CD4-positive, alpha-beta T cell treated with Interleukin-12 subunit alpha and Interleukin-12 subunit beta, for 1 hour (primary cell): ENCODE data around the gene MAP3K7.

ENCODE experiments used
- DNase-seq: peaks from one replicate; pipeline ENCODE4 v3.0.0-alpha.2; 2020

The MAP3K7 gene

GRCh38 chr6:90521955-90522354, 64.9 kb downstream of the MAP3K7 start:
- no peak for DNase-seq

DNA sequence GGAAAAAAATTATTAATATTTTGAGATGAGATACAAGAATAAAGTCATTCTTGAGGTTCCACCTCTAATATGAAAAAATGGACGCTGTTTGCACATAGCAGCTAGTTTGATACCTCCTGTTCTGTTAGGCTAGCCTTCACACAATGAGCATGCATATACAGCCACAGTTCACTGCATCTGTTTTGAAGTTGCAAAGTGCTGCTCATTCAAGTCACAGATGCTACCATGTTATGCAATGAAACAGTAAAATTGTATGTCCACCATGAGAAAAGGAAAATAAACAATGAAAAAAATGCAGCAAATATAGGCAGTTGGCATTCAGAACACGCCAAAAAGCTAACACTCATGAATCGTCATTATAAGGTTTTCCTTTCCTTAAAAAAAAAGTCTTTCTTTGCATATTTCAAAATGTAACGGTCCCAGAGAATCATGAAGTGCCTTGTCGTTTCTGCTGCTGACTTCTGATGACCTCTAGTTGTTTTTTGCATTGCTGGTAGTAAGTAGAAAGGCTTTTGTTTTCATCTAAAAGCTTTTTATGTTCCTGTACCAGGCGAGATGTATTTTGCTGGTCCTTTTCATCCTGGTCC, 70.7 kb downstream of the MAP3K7 start:
- DNase-seq: no peak

DNA sequence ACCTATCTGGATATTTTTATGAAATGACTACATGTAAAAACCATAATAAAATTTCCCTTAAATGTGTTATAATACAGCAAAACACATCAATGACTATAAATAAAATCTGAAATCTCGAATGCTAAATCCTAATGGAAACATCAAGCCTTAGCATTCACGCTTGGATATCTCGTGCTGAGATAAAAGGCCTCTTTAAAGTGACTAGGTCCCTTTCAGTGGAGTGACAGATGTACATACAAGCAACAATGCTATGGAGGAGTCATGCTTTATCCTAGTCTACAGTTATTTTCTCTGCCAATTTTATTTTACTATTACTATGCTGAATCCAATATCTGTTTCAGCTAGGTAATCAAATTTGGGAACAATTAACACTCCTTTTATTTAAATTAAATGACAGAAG, 72.4 kb downstream of the MAP3K7 start:
- DNase-seq: no peak

- DNase-seq: no peak
Observed at GRCh38 chr6:90508753-90509152, 78.1 kb downstream of the MAP3K7 start.

DNA sequence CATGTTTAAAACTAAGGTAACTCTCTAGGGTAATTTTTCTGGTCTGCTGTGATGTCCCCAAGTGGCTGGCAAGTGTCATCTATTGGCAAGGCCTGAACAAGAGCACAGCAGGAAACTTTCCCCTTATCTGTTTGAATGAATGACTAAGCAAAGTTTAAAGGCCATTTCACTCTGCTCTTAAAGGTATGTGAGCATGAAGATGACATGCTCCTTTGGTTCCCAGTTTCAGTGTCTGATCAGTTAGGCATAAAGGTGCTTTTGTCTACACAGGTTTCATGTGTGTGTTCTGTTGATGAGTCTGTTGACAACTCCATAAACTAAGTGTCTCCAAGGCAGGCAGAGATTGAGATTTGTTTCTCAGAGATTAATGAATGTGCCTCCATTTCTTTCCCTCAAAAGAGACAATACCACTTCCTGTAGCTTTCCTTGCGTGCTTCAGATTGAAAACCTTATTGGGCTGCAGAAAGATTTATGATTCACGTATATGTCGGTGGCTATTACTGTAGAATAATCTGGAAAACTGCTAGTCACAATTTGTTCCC, 83.9 kb downstream of the MAP3K7 start:
- no peak for DNase-seq

DNA sequence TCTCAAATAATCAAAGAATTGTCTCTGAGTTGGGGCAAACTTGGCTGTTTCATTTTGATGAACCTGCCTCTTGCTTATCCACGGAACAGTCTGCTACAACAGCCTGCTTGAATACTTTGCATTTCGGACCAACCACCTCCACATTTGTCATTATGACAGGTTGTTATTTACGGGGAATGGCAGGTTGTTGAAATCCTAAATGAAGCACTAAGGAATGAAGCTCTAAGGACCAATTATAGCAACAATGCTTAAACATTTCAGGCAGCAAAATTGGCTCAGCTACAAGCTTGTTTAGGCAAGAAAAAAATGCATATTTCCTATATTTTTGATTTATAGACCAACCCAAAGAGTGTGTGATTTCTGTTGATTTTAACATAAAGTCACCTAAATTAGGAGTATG, 84.5 kb downstream of the MAP3K7 start:
- no peak for DNase-seq

- DNase-seq: no peak
Observed at GRCh38 chr6:90500458-90500857, 86.4 kb downstream of the MAP3K7 start.

- no peak for DNase-seq
Observed at GRCh38 chr6:90497411-90497810, 89.5 kb downstream of the MAP3K7 start.

DNA sequence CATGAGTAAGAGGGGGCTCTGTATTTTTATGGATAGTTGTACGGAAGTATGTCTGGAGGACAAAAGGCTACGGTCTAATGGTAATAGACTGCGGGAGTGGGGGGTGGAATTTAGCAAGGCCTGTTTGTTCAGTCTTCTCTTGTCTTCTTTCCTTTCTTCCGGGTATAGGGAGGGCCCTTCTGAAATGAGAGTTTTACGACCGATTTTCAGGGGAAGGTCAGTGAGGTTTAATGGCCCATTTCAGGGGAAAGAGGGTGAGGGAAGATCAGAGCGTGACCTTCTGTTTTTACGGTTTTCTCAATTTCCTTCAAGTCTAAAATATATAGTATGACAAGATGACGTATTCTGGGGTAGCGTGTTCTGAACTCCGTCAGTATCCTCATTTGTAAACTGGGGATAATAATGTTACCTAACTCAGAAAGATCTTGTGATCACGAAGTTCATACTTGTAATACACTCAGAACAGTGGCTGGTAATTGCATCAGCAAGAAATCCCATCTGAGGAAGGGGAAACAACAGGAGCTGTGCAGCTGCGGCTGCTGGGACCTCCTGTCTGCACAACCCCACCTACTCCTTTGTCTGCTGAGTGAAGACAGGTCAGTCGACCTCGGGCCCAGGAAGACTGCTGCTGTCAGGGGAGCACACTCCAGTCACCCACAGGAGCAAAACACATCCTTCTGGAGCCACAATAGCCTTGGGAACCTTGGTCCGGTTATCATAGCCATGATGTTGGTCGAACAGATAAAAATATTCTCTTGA, 90.4 kb downstream of the MAP3K7 start:
- no peak for DNase-seq

GRCh38 chr6:90495216-90495817, 91.6 kb downstream of the MAP3K7 start:
- no peak for DNase-seq

GRCh38 chr6:90494067-90494780, 92.6 kb downstream of the MAP3K7 start:
- no peak for DNase-seq

DNA sequence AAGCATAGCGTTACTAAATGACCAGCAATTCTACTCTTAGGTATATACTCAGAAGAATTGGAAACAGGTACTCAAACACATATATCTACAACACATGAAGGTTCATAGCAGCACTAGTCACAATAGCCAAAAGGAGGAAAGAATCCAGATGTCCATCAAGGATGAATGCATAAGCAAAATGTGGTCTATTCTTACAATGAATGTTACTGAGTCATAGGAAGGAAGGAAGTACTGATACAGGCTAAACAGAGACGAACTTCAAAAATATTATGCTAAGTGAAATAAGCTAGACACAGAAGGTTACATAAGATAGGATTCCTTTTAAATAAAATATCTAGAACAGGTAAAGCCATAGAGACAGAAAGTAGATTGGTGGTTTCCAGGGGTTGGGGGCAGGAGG, 93.5 kb downstream of the MAP3K7 start:
- no peak for DNase-seq

DNA sequence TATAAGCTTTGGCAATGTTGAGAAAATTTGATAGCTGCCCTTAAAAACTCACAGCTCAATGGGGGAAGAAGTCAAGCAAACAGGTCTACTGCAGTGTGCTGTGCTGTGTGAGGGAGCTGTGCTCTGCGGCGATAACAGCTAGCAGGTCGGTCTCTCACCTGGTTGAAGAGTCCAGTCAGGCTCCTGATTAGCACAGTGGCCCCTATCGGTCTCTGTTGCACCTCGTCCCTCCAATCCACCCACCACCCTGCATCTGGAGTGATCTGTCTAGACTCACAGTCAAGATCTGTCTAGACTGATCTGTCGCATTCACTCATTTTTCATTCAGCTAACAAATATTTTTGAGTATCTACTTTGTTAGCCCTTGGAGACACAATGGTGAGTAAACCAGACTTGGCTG, 94.1 kb downstream of the MAP3K7 start:
- DNase-seq: no peak

GRCh38 chr6:90492369-90492768, 94.5 kb downstream of the MAP3K7 start:
- DNase-seq: no peak

DNA sequence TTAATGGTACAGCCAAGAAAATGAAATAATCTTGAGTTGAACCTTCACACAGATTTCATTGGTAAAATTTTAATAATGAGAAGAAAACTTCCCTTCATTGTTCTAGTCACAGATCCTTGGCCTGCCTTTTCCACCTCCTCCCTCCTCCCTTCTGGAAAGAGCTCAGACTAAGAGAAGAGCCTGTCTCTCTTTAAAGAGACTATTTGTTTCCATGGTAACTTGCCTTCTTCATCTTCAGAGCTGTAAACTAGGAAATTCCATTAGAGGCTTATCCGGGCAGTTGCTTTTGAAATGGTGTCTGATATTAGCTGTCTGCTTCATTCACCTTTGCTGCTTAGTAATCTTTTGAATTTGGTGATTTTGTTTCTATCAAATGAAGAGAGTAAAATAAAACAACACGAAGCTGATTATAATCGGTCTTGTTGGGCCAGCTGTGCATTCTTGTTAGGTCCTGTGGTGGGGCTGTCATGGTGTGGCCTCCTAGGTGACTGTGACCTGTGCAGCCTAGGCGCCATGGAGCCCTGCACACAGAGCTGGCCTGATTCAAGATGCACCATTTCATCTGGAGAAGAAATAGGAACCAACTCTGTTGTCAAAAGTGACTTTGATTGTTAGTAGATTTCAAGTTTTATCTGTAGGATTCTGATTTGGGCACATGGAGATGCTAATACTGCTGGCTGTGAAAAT, 96.7 kb downstream of the MAP3K7 start:
- no peak for DNase-seq

DNA sequence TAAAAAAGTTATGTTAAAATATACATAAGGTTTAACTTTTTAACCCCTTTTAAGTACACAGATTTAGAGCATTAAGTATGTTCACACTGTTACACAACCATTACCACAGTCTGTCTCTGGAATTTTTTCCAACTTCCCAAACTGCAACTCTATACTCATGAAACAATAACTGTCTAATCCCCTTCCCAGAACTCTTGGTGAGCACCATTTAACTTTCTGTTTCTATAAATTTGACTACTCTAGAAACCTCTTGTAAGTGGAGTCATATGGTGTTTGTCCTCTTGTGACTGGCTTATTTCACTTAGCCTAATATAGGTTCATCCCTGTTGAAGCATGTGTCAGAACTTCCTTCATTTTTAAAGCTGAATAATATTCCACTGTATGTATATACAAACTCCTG, 98.1 kb downstream of the MAP3K7 start:
- no peak for DNase-seq

- DNase-seq: no peak
Observed at GRCh38 chr6:90485635-90486277, 101.1 kb downstream of the MAP3K7 start.

GRCh38 chr6:90484903-90485302, 102.0 kb downstream of the MAP3K7 start:
- no peak for DNase-seq

DNA sequence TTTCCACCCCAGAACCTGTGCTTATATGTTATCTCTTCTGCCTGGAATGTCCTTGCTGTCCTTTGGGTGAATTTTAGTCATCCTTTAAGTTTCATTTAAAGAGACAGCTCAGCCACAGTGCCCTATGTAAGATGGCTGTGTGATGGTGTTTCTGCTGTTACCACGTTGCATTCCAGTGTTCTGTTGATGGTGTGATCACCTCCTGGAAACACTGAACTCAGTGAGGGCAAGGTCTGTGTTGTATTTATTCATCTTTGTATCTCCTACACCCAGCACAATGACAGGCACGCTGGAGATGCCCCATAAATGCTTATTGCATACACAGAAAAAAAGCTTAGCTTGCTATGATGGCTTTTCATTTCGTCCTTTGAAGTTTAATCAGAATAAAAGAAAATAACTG, 102.5 kb downstream of the MAP3K7 start:
- no peak for DNase-seq

DNA sequence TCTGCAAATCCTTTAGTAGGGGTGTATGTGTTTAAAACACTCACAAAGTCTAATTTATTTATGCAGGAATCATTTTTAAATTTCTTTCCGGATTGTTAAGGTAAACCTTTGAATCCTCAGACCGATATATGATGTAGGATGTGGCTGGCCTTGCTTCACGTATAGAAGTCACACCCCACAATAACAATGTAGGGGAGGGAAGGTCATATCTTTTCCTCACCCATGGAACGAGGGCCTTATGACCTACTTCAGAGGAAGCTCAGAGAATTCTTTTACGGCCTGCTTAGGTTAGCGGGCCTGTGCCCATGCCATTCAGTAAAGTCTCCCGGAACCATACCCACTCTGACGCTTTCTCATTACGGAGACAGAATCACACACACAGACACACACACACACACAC, 102.9 kb downstream of the MAP3K7 start:
- DNase-seq: no peak

DNA sequence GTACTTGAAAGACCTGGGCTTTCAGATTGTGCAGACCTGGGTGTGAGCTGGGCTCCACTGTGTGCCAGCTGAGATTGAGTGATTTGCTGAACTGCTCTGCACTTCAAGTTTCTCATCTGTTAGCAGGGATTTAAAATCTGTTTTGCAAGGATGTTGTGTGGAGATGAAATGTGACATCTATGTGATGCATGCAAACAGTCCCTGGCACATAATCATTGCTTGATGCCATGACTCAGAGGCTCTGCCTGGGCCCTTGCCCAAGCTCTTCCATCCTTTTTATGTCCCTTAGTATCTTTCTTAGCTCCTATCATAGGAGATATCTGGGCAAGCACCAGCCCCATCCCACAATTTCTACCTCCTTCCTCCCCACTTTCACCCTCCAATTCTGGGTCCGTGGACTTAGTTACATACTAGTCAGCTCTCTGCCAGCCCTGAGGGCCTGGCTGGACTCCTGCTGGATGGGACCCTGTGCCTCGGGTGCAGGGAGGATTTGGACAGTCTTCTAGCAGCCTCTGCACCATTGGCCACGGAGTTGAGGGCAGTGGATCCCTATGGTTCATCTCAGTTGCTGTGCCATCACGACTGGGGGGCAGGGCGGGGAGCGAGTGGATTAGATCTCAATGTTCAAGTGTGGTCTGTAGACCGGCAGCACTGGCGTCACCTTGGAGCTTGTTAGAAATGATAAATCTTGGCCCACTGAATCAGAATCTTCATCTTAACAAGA, 103.6 kb downstream of the MAP3K7 start:
- no peak for DNase-seq

DNA sequence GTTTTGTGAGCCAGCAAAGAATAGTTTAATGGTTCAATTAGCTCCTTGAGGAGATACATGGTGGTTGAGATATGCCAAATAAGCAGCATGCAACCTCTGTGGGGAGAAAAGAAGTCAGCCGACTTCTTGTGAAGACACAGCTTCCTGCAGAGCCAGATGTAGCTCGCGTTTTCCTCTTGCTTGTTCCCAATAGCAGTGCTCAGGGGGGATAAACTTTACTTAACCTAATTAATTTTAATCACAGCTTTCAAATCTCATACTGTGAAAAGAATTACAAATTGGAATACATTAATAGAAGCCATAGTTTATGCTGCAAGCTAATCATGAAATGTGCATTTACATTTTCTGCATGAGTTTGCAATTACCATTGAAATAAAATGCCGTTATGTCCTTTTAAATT, 106.2 kb downstream of the MAP3K7 start:
- DNase-seq: no peak
